ENCODE data around the gene BEX5. TPM values are rescaled to one million over a fixed set of nuclear protein-coding genes. Genes with fewer than 3 reads are reported as not detected.

BEX5 gene
- total and polyA plus RNA-seq, 2 of the 8 experiments (the other 6 are each of a cell fraction or from before 2014, with no cell fraction given): 0.15 to 9.9 TPM

DNA sequence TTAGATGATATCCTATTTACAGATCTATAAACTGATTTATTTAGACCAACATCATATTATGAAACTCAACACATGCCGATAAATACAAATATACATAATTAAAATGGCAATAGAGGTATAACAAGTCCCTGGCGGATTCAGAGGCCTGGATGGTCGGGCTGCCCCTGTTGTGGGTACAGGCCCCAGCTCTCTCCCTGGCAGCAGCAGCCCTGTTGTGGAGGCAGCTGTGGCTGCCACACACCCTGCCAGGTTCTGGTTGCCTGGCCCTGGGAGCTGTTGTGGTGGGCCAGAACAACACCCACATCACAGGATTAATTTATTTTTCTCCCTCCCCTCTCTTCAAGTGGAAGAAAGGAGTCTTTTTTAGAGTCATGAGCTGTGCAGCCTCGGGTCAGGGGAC lies 42.4 kb downstream of the BEX5 start:
- Histone ChIP-seq H3K14ac (ENCODE audit: insufficient read length) (no peak overlapping the region), H3K4me2 (ENCODE audit: insufficient read depth in 1 of 2, low read depth in 2 of 2, low read length in 2 of 2) (no peak overlapping the region), H4K8ac (ENCODE audit: extremely low read depth, insufficient read depth, low read length) (no peak overlapping the region), H3K36me3 (ENCODE audit: control insufficient read depth in 2 of 4, insufficient read depth in 4 of 4, low read length in 3 of 4) (no peaks in the 10 kb centered on the region), H2AFZ (ENCODE audit: low read length) (no peak overlapping the region), H3K23me2 (ENCODE audit: low read depth, low read length) (no peaks in the 10 kb centered on the region), H3K9ac (replicated peaks in 1 of 4; ENCODE audit: extremely low read depth in 1 of 4, low read depth in 3 of 4, low read length in 3 of 4) (no peak overlapping the region), H3K79me1 (ENCODE audit: low read depth, low read length) (no peaks in the 10 kb centered on the region), H3K23ac (ENCODE audit: insufficient read length) (no peak overlapping the region), H3K56ac (replicated peaks; ENCODE audit: insufficient read length, low read depth, low read length) (no peak overlapping the region), H3K27ac (ENCODE audit: low read depth, low read length) (no peak overlapping the region), H4K20me1 (replicated peaks in 1 of 2; ENCODE audit: control insufficient read depth in 1 of 2, insufficient read depth in 2 of 2, low read length in 2 of 2) (no peaks in the 10 kb centered on the region), H3K4me1 (replicated peaks in 1 of 4; ENCODE audit: control insufficient read depth in 3 of 4, insufficient read depth in 4 of 4, low read length in 3 of 4) (no peaks in the 10 kb centered on the region), H2BK20ac (ENCODE audit: low read length) (no peak overlapping the region), H2BK120ac (replicated peaks; ENCODE audit: low read depth, low read length) (no peak overlapping the region), H2BK12ac (ENCODE audit: low read depth, low read length) (no peak overlapping the region), H2BK5ac (ENCODE audit: low read depth, low read length) (no peak overlapping the region), H3K79me2 (ENCODE audit: control insufficient read depth in 1 of 2, insufficient read depth in 2 of 2, low read length in 2 of 2) (no peaks in the 10 kb centered on the region), H4K91ac (replicated peaks; ENCODE audit: insufficient read length, low read length) (no peak overlapping the region), H2AK5ac (ENCODE audit: low read depth, low read length) (no peak overlapping the region), H2BK15ac (ENCODE audit: low read length) (no peak overlapping the region), H3K4me3 (ENCODE audit: extremely low read depth in 1 of 4, insufficient read depth in 2 of 4, low read depth in 3 of 4, low read length in 4 of 4) (no peak overlapping the region), H3K18ac (ENCODE audit: extremely low read depth, low read length) (no peak overlapping the region), H3K9me3 (ENCODE audit: insufficient read depth in 2 of 2, low read depth in 1 of 2, low read length in 1 of 2) (peaks cover 5 to 27% of the 10 kb centered on the region in 2 experiments; a peak in 3 of 4 replicates), H3K27me3 (replicated peaks in 1 of 4; ENCODE audit: control insufficient read depth in 3 of 4, extremely low read depth in 1 of 4, insufficient read depth in 3 of 4, low read length in 3 of 4) (no peaks in the 10 kb centered on the region), H3K4ac (replicated peaks; ENCODE audit: insufficient read length, low read depth, low read length) (no peak overlapping the region), H4K5ac (ENCODE audit: insufficient read length, low read depth, low read length) (no peak overlapping the region)
- ChIA-PET CTCF (ENCODE audit: partially characterized antibody) (no interaction called here), POLR2A (ENCODE audit: partially characterized antibody) (no interaction called here)
- DNase-seq (ENCODE audit: low read depth in 1 of 2, low spot score in 2 of 2): no peak
- TF ChIP-seq EGR1 (IDR thresholded peaks at IDR 0.05; ENCODE audit: borderline replicate concordance, low read depth, low read length) (no peak), RXRA (IDR thresholded peaks at IDR 0.05; ENCODE audit: insufficient read depth, low read depth, low read length) (no peak), SP1 (IDR thresholded peaks at IDR 0.05; ENCODE audit: low read depth, low read length) (no peak), RFX5 (IDR thresholded peaks at IDR 0.05; ENCODE audit: borderline replicate concordance, low read depth, low read length) (no peak), SP4 (IDR thresholded peaks at IDR 0.05; ENCODE audit: low read length) (no peak), TCF12 (IDR thresholded peaks at IDR 0.05; ENCODE audit: low read depth, low read length) (no peak), CTBP2 (IDR thresholded peaks at IDR 0.05; ENCODE audit: borderline replicate concordance, insufficient read depth, insufficient read length, low read length) (no peak), SAP30 (IDR thresholded peaks at IDR 0.05; ENCODE audit: insufficient read depth, insufficient replicate concordance, low read length) (no peak), CREB1 (IDR thresholded peaks at IDR 0.05) (no peak), JUN (IDR thresholded peaks at IDR 0.05; ENCODE audit: low read depth, low read length) (no peak)
- TF ChIP-seq, protein P1, sequence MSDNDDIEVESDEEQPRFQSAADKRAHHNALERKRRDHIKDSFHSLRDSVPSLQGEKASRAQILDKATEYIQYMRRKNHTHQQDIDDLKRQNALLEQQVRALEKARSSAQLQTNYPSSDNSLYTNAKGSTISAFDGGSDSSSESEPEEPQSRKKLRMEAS (IDR thresholded peaks at IDR 0.05): no peak
- TF ChIP-seq, protein P2, sequence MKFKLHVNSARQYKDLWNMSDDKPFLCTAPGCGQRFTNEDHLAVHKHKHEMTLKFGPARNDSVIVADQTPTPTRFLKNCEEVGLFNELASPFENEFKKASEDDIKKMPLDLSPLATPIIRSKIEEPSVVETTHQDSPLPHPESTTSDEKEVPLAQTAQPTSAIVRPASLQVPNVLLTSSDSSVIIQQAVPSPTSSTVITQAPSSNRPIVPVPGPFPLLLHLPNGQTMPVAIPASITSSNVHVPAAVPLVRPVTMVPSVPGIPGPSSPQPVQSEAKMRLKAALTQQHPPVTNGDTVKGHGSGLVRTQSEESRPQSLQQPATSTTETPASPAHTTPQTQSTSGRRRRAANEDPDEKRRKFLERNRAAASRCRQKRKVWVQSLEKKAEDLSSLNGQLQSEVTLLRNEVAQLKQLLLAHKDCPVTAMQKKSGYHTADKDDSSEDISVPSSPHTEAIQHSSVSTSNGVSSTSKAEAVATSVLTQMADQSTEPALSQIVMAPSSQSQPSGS (IDR thresholded peaks at IDR 0.05; ENCODE audit: low read length): no peak
- 83% methylated on average over 3 of the region's 4 CpGs; no CpG with 5 or more reads in 1 of the 2 experiments for WGBS, 2 experiments (ENCODE audit: extremely low coverage in 1 of 2, insufficient coverage in 1 of 2, insufficient read length in 1 of 2, insufficient replicate concordance in 2 of 2, low coverage in 1 of 2, low lambda C conversion rate in 2 of 2, missing lambda C conversion rate in 1 of 2)
- FAIRE-seq: no peak

Data from H1 (cell line).